PC-9 (cell line): Measurements from ENCODE around the gene LAMA2. TPM values are rescaled to one million over a fixed set of nuclear protein-coding genes. Genes with fewer than 3 reads are reported as not detected.

Experiments
- BruUV-seq: library from RNA; stranded (reverse); fragments of 400-500 nt; replicated peaks from 2 replicates; lab custom pipeline; 2021; lab: Mats Ljungman, UMichigan
- CTCF ChIA-PET: fragments of 300-600 bp; sonication (Branson Sonifier 250); formaldehyde crosslinking; loops from one replicate; lab custom pipeline; 2022; ENCODE audit warnings: antibody characterized with exemption; lab: Charles Lee
- POLR2A ChIA-PET: fragments of 300-600 bp; sonication (Branson Sonifier 250); formaldehyde crosslinking; loops from one replicate; lab custom pipeline; 2022; ENCODE audit warnings: antibody characterized with exemption; ENCODE audit not compliant: unreplicated experiment; lab: Charles Lee
- DNase-seq, 2 experiments: peaks; one replicate each; pipeline versions ENCODE4 v3.0.0 to v3.0.0-alpha.2; 2015 to 2022; ENCODE audit warnings: mixed read lengths in 1 of 2
- H2AFZ ChIP-seq: fragments of 200-600 bp; sonication (generic); 2 replicates; pipeline ENCODE4 v1.8.1; 2017; ENCODE audit warnings: antibody characterized with exemption
- H3F3A ChIP-seq: fragments of 200-600 bp; sonication (generic); 2 replicates; pipeline ENCODE4 v1.8.1; 2017; ENCODE audit warnings: antibody characterized with exemption, mild to moderate bottlenecking, low read depth; ENCODE audit not compliant: insufficient read depth
- H3K27ac ChIP-seq: fragments of 200-600 bp; sonication (generic); 2 replicates; pipeline ENCODE4 v1.6.1; 2016; ENCODE audit warnings: mixed run types
- H3K27me3 ChIP-seq: fragments of 200-600 bp; sonication (generic); 2 replicates; pipeline ENCODE4 v1.6.1; 2016; ENCODE audit warnings: low read depth, mixed run types; ENCODE audit not compliant: insufficient read depth
- H3K36me3 ChIP-seq: fragments of 200-600 bp; sonication (generic); 2 replicates; pipeline ENCODE4 v1.6.1; 2016; ENCODE audit warnings: low read depth, mixed run types
- H3K4me1 ChIP-seq: fragments of 200-600 bp; sonication (generic); replicated peaks from 2 replicates; pipeline ENCODE4 v1.6.1; 2016; ENCODE audit warnings: mixed run types; ENCODE audit not compliant: insufficient read depth
- H3K4me2 ChIP-seq: fragments of 200-600 bp; sonication (generic); 2 replicates; pipeline ENCODE4 v1.6.1; 2017; ENCODE audit warnings: mixed run types
- H3K4me3 ChIP-seq: fragments of 200-600 bp; sonication (generic); 2 replicates; pipeline ENCODE4 v1.6.1; 2016; ENCODE audit warnings: mixed run types
- H3K79me2 ChIP-seq: fragments of 200-600 bp; sonication (generic); 2 replicates; pipeline ENCODE4 v1.6.1; 2017; ENCODE audit warnings: low read depth, mixed run types
- H3K9me2 ChIP-seq: fragments of 200-600 bp; sonication (generic); 2 replicates; pipeline ENCODE4 v1.8.1; 2017; ENCODE audit warnings: mild to moderate bottlenecking; ENCODE audit not compliant: insufficient read depth
- H3K9me3 ChIP-seq: fragments of 200-600 bp; sonication (generic); 2 replicates; pipeline ENCODE4 v1.8.1; 2016; ENCODE audit warnings: low read depth; ENCODE audit not compliant: insufficient read depth
- H4K20me1 ChIP-seq: fragments of 200-600 bp; sonication (generic); 2 replicates; pipeline ENCODE4 v1.8.1; 2017; ENCODE audit not compliant: insufficient read depth
- CTCF ChIP-seq: fragments of 200-600 bp; sonication (generic); conservative IDR thresholded peaks from 2 replicates; pipeline ENCODE4 v1.6.1; 2017; ENCODE audit warnings: mixed run types, antibody characterized with exemption, mild to moderate bottlenecking, moderate library complexity
- EZH2 ChIP-seq: fragments of 200-600 bp; sonication (generic); IDR thresholded peaks from 2 replicates; pipeline ENCODE4 v1.8.0; 2017; ENCODE audit warnings: antibody characterized with exemption, low read depth
- intact Hi-C: fragments of 100-400 bp; cut with micrococcal nuclease; formaldehyde crosslinking; loops from one replicate; pipeline ENCODE4 v1.10.0; 2022; ENCODE audit not compliant: unreplicated experiment
- total RNA-seq: library from RNA; stranded (reverse); gene quantifications from 2 replicates; pipeline ENCODE4 v1.2.3, GENCODE V29; 2021

LAMA2 gene
- total RNA-seq, 1 experiment from 2014 or later: 2.8 TPM

GRCh38 chr6:129521946-129522345, 639.0 kb downstream of the LAMA2 start:
- no peaks in the 10 kb centered on the region for H4K20me1 ChIP-seq
- TF ChIP-seq EZH2: no peak
- no peaks in the 10 kb centered on the region for H3K9me3 ChIP-seq
- no TSS peak for BruUV-seq
- peak in 1 of 2 experiments; percentile 65 for DNase-seq
- CTCF ChIA-PET: no interaction called here
- no peaks in the 10 kb centered on the region for H3K27me3 ChIP-seq
- no peaks in the 10 kb centered on the region for H3K79me2 ChIP-seq
- intact Hi-C loops: no loop called here
- H3K4me1 ChIP-seq: peaks cover 13% of the 10 kb centered on the region
- H3K4me3 ChIP-seq: no peak overlapping the region
- H3F3A ChIP-seq: no peaks in the 10 kb centered on the region
- peak overlapping the region; percentile 24; the same call in 1 of the 2 replicates for H3K4me2 ChIP-seq
- peak overlapping the region; percentile 72 for H2AFZ ChIP-seq
- H3K27ac ChIP-seq: no peak overlapping the region; the same call in 1 of the 2 replicates
- POLR2A ChIA-PET: no interaction called here
- H3K9me2 ChIP-seq: no peaks in the 10 kb centered on the region; the same call in 1 of the 2 replicates
- no peaks in the 10 kb centered on the region for H3K36me3 ChIP-seq

GRCh38 chr6:129523816-129524215, 640.9 kb downstream of the LAMA2 start:
- ChIA-PET CTCF (no interaction called here), POLR2A (no interaction called here)
- no peaks in the 10 kb centered on the region; the same call in 1 of the 2 replicates for H3K9me2 ChIP-seq
- no peak overlapping the region for H3K4me2 ChIP-seq
- BruUV-seq: no TSS peak
- H3K27me3 ChIP-seq: no peaks in the 10 kb centered on the region
- no peaks in the 10 kb centered on the region for H3F3A ChIP-seq
- no peaks in the 10 kb centered on the region for H3K79me2 ChIP-seq
- TF ChIP-seq CTCF: no peak
- DNase-seq: no peak
- no peak overlapping the region for H3K4me3 ChIP-seq
- H3K4me1 ChIP-seq: peaks cover 13% of the 10 kb centered on the region
- intact Hi-C loops: no loop called here
- no peaks in the 10 kb centered on the region for H3K36me3 ChIP-seq
- H3K27ac ChIP-seq: no peak overlapping the region
- no peaks in the 10 kb centered on the region for H3K9me3 ChIP-seq
- H4K20me1 ChIP-seq: no peaks in the 10 kb centered on the region
- no peak overlapping the region for H2AFZ ChIP-seq

GRCh38 chr6:129525055-129525454, 642.1 kb downstream of the LAMA2 start:
- no TSS peak for BruUV-seq
- no peak for DNase-seq

More at GRCh38 chr6:129525055-129525454, 642.1 kb downstream of the LAMA2 start:
- Histone ChIP-seq H3K27ac (no peak overlapping the region), H3F3A (no peaks in the 10 kb centered on the region), H3K4me2 (no peak overlapping the region), H3K79me2 (no peaks in the 10 kb centered on the region), H4K20me1 (no peaks in the 10 kb centered on the region), H3K9me2 (no peaks in the 10 kb centered on the region; the same call in 1 of the 2 replicates), H3K27me3 (no peaks in the 10 kb centered on the region), H3K9me3 (no peaks in the 10 kb centered on the region), H3K4me3 (no peak overlapping the region), H3K36me3 (no peaks in the 10 kb centered on the region), H2AFZ (no peak overlapping the region), H3K4me1 (peaks cover 13% of the 10 kb centered on the region)
- POLR2A ChIA-PET: no interaction called here
- TF ChIP-seq EZH2 (no peak), CTCF (no peak)
- CTCF ChIA-PET: no interaction called here
- intact Hi-C loops: no loop called here
